Spleen (tissue), 7 donors: ENCODE measurements around the gene ATE1.

ENCODE experiments used
- POLR2A ChIP-seq, 3 donors: fragments of 450-650 bp; IDR thresholded peaks; one replicate each; pipeline ENCODE4 v1.5.1; 2017; ENCODE audit warnings: antibody characterized with exemption in 3 of 3, mild to moderate bottlenecking in 1 of 3
- TF ChIP-seq, protein P1 (sequence below), 11 experiments: fragments of 200-600 bp in 7 of 11; fragments of 450-650 bp in 4 of 11; sonication (generic) in 4 of 11; IDR thresholded peaks in 8 of 11; conservative IDR thresholded peaks in 3 of 11; 1 replicate in 7 of 11; 2 replicates in 4 of 11; pipeline versions ENCODE4 v1.4.0 to v1.8.0; 2016 to 2021; ENCODE audit warnings: antibody characterized with exemption in 11 of 11, inconsistent platforms in 4 of 11, mild to moderate bottlenecking in 1 of 11
- donor health status: DM: no; HTN: no; CAD: no; lungs with moderate emphysema.
- donor health status: DM: no; HTN: no; CAD: no.
- donor health status: DM: no; HTN: no; CAD: no.

- TF ChIP-seq, protein P1, sequence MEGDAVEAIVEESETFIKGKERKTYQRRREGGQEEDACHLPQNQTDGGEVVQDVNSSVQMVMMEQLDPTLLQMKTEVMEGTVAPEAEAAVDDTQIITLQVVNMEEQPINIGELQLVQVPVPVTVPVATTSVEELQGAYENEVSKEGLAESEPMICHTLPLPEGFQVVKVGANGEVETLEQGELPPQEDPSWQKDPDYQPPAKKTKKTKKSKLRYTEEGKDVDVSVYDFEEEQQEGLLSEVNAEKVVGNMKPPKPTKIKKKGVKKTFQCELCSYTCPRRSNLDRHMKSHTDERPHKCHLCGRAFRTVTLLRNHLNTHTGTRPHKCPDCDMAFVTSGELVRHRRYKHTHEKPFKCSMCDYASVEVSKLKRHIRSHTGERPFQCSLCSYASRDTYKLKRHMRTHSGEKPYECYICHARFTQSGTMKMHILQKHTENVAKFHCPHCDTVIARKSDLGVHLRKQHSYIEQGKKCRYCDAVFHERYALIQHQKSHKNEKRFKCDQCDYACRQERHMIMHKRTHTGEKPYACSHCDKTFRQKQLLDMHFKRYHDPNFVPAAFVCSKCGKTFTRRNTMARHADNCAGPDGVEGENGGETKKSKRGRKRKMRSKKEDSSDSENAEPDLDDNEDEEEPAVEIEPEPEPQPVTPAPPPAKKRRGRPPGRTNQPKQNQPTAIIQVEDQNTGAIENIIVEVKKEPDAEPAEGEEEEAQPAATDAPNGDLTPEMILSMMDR (IDR thresholded peaks at IDR 0.05 in 8 of 11, conservative IDR thresholded peaks at IDR 0.05 in 3 of 11): no peak
- TF ChIP-seq POLR2A (IDR thresholded peaks at IDR 0.05): no peak
Measured at GRCh38 chr10:121843379-121843778, 84.5 kb downstream of the ATE1 start.
